Ammon's horn (tissue), 1 donor: ENCODE data around the gene MTSS2.

Experiments used
- DNase-seq: peaks from one replicate; pipeline ENCODE4 v3.0.0-alpha.2; 2016; ENCODE audit warnings: low spot score

MTSS2 gene

GRCh38 chr16:70698901-70699300 lies 13.0 kb upstream of the MTSS2 start:
- no peak for DNase-seq

DNA sequence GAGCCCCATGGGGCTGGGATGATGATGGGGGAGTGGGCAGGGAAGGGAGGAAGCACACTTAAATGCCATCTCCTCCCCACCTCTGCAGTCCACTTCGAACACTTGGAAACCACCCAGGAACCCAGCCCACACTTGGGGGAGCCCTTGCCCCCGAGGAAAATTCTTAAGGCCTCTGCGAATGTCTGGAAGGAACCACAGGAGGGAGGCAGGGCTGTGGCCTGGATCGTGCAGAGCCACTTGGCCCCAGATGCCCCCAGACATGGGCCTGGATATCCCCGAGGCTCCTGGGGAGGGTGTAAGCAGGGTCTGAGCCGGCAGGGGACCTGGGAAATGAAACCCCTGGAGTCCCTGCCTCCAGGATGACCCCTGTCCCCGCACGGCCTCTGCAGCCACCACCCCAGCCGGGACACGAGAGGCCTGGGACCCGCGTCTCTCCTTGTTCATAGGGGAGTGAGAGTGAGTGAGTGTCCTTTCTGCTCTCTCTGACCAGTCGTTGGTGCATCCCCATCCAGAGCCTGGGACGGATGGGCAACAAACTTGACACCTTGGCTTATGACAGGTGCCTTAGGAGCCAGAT lies 11.8 kb upstream of the MTSS2 start:
- no peak for DNase-seq

DNA sequence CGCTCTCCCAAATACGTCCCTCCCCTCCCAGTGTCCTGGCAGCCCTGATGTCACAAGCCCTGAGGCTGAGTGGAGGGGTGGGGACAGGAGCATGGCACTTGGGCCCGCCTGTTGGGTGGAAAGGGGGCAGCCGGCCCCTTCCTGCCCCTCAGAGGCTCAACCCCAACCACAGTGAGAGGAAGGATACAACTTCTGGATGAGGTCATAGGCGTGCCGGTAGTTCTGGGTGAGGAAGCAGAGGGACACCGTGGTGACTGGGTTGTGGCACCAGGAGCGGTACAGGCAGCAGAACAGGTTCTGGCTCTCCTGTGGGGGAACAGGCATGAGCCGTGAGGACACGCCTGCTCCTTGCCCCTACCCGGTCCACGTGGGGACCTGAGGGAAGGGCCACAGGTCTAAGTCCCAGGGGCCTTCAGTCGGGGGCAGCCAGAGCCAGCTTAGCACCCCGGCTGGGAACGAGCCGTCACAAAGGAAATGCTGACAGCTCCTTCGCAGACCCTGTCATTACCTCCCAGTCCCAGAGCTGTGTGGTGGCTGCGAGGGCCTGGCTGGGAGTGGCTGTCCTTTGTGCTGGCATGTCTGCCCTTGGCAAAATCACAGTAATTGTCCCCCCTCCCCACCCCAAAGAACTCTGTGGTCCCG lies 11.2 kb upstream of the MTSS2 start:
- DNase-seq, result no peak

- DNase-seq, result no peak
Measured at GRCh38 chr16:70696355-70696754, 10.5 kb upstream of the MTSS2 start.

GRCh38 chr16:70695331-70696070 lies 9.6 kb upstream of the MTSS2 start:
- DNase-seq, result no peak

GRCh38 chr16:70694868-70695218 lies 9.0 kb upstream of the MTSS2 start:
- DNase-seq, result no peak

GRCh38 chr16:70694088-70694867 lies 8.4 kb upstream of the MTSS2 start:
- no peak for DNase-seq

DNA sequence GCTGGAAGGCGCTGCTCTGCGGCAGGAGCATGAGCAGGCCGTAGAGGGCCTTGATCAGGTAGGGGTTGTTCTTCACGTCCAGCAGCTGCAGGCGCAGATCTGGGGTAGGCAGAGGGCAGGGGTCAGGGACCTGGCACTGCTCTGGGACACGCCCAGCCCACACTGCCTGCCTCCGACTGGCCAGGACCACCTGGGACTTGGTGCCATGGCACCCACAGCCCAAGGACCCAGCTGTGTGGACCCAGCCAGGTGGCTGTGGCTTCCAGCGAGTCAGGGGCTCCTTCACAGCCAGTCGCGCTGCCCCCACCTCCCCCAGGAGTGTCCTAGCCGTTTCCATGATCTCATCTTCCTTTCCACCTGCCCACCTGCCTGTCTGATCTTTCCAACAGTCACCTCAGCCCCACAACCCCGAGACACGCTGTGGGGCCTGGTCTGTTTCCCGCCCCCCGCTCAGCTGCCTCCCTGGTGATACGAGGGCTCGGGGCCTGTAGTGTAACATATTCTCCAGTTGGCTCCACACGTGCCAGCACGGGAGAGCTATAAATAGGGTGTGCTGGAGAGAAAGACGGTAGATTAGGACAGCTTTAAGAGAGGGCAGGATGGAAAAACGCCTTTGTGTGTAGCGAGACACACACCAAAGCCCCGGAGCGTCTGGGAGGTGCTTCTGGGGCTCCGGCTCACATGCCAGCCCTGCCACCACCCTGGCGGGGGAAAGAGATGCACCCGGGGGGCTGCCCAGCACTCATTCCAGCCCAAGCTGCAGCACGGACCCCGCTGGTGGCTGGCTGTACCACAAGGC lies 7.2 kb upstream of the MTSS2 start:
- no peak for DNase-seq

- DNase-seq, result no peak
Measured at GRCh38 chr16:70692130-70692872, 6.4 kb upstream of the MTSS2 start.

GRCh38 chr16:70691223-70692129 lies 5.6 kb upstream of the MTSS2 start:
- peak; percentile 96 for DNase-seq

- DNase-seq, result no peak
Measured at GRCh38 chr16:70689970-70690891, 4.4 kb upstream of the MTSS2 start.

GRCh38 chr16:70689035-70689969 lies 3.4 kb upstream of the MTSS2 start:
- DNase-seq, result no peak

DNA sequence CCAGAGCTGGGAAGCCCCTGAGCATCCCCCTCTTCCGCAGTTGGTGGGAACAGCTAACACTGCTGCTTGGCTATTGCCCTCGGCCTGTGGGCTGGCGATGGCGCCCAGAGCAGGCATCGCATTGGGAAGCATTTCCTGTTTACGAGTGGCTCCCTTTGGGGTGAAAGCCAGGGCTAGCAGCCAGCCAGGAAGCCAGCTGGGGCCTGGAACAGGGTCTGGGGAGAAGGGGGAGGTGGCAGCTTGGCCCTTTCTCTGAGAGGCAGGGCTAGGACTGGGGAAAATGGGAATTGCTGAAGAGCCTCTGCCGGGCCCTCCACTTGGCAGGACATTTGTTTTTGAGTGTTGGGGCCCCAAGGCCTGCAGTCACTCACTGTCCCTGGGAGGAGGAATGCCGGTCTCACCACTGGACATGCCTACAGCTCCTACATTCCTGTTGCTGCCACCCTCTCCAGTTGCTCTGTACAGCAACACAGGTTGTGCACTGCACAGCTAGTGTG lies 2.4 kb upstream of the MTSS2 start:
- DNase-seq, result peak; percentile 92

DNA sequence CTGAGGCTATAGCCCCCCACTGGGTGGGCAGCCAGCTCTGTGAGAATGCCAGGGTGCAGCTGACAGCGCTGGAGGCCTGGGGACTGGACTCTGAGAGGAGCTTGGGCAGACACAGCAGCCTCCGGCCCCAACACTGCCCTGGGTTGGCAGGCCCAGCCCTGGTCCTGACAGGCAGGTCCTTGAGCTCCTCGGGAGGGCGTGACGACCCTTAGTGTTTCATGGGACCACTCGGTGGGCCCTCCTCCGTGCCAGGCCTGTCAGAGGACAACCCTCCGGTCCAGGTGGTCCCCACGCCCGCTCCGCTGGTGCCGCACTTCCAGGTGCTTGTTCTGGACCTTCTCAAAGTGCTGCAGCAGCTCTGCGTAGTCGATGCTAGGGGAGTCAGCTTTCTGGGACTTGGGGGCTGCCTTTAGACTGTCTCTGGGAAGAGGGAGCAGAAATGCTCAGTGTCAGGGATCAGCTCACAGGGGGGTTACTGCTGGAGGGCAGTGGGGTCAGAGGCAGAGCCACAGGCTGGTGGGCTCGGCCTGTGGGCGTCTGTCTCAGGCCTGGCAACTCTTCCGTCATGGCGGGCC lies 1.9 kb upstream of the MTSS2 start:
- no peak for DNase-seq

DNA sequence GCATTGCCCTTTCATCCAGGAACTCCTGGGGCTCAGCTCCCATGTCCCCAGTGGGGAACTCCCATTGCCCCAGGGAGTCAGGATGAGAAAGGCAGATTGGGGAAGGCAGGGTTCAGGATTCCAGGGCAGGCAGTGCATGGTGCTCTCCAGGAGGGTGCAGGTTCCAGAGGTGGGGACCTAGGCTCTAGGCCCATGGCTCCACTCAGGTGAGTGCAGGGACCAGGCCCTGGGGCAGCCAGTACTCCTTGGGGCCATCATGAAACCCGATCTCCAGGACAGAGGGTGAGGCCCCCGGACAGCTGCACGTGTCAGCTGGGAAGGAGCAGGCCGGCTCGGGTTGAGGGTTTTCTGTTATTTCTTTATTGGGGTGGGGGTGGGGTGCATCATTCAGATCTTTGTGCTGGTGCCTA lies 1.3 kb upstream of the MTSS2 start:
- no peak for DNase-seq

DNA sequence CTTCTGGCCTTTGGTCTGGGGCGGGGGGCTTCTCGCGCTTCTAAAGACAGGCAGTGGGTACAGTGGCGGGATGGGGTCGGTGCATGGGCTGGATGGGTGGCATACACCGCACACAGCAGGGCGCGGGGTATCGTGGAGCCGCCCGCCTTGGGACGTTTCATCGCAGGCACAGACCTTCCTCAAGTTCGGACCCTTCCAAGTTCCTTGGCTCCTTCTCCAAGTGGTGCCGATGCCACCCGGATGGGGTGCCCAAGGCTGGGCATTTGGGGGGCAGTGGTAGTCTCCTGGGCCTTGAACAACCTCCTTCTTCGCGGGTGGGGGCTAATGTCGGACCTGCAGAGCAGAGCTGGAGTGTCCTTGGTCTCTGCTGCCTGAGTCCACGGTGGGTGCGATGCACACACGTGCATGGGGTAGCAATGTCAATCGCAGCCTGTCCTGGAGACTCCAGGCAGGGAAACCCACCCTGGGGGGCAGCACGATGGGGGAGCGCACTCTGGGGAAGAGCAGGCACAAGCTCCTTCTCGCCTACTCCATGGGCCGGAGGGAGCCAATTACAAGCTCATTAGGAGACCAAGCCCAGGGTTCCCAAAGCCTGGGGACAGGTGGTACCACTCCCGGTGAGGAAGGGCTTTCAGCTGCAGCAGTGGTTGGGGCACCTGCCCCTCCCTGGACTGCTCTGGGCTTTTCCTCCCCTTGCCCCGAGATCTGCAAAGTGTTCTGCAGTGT lies 686 bp upstream of the MTSS2 start:
- DNase-seq, result no peak
